Measurements from ENCODE around the gene ZFP64. TPM values are rescaled to one million over a fixed set of nuclear protein-coding genes. Genes with fewer than 3 reads are reported as not detected.
"Not testable (repeated sequence)": the region's sequence is repeated elsewhere in the genome, so short reads cannot be mapped to it uniquely, and the experiment has no call there.

ZFP64 gene
- total RNA-seq, 1 donor from 2014 or later: 20.3 TPM

DNA sequence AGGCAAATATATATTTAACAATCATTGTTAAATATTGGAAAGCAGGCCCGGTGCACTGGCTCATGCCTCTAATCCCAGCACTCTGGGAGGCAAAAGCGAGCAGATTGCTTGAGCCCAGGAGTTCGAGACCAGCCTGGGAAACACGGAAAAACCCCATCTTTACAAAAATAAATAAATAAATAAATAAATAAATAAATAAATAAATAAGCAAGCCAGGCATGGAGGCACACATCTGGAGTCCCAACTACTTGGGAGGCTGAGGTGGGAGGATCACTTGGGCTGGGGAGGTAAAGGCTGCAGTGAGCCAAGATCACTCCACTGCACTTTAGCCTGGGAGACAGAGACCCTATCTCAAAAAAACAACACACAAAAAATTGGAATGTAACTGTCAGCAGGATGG is 53.7 kb downstream of the ZFP64 start:
- Histone ChIP-seq H3K4me2 (ENCODE audit: low read length) (no peak overlapping the region), H3K4me1 (ENCODE audit: insufficient read depth, low read length) (no peaks in the 10 kb centered on the region), H4K20me1 (ENCODE audit: insufficient read depth, low read length) (no peaks in the 10 kb centered on the region), H3K79me2 (ENCODE audit: insufficient read depth, low read length) (no peaks in the 10 kb centered on the region), H3K27me3 (ENCODE audit: insufficient read depth, low read length) (no peaks in the 10 kb centered on the region), H3K4me3 (ENCODE audit: insufficient read depth, low read depth, low read length) (no peak overlapping the region), H3K36me3 (ENCODE audit: insufficient read depth, low read length) (no peaks in the 10 kb centered on the region), H3K9me3 (ENCODE audit: insufficient read depth, low read depth, low read length) (no peaks in the 10 kb centered on the region), H2AFZ (ENCODE audit: low read depth, low read length) (no peak overlapping the region), H3K27ac (ENCODE audit: low read depth, low read length) (no peak overlapping the region), H3K9ac (ENCODE audit: low read length) (no peak overlapping the region)
- Mint-ChIP-seq H3K27ac (ENCODE audit: unreplicated experiment) (no peak overlapping the region), H3K27me3 (ENCODE audit: low read depth, unreplicated experiment) (no peaks in the 10 kb centered on the region), H3K36me3 (ENCODE audit: low read depth, unreplicated experiment) (peaks cover 2% of the 10 kb centered on the region), H3K4me3 (ENCODE audit: unreplicated experiment) (no peak overlapping the region), H3K9me3 (ENCODE audit: unreplicated experiment) (peaks cover 5% of the 10 kb centered on the region), H3K4me1 (ENCODE audit: low read depth, unreplicated experiment) (no peaks in the 10 kb centered on the region)
- FAIRE-seq (no peak), DNase-seq (ENCODE audit: low read depth) (no peak)
- TF ChIP-seq, protein P1, sequence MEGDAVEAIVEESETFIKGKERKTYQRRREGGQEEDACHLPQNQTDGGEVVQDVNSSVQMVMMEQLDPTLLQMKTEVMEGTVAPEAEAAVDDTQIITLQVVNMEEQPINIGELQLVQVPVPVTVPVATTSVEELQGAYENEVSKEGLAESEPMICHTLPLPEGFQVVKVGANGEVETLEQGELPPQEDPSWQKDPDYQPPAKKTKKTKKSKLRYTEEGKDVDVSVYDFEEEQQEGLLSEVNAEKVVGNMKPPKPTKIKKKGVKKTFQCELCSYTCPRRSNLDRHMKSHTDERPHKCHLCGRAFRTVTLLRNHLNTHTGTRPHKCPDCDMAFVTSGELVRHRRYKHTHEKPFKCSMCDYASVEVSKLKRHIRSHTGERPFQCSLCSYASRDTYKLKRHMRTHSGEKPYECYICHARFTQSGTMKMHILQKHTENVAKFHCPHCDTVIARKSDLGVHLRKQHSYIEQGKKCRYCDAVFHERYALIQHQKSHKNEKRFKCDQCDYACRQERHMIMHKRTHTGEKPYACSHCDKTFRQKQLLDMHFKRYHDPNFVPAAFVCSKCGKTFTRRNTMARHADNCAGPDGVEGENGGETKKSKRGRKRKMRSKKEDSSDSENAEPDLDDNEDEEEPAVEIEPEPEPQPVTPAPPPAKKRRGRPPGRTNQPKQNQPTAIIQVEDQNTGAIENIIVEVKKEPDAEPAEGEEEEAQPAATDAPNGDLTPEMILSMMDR (IDR thresholded peaks at IDR 0.05; ENCODE audit: insufficient read depth, low read depth, low read length): no peak
- TF ChIP-seq EZH2 (IDR thresholded peaks at IDR 0.05; ENCODE audit: insufficient read depth, low read length): no peak

DNA sequence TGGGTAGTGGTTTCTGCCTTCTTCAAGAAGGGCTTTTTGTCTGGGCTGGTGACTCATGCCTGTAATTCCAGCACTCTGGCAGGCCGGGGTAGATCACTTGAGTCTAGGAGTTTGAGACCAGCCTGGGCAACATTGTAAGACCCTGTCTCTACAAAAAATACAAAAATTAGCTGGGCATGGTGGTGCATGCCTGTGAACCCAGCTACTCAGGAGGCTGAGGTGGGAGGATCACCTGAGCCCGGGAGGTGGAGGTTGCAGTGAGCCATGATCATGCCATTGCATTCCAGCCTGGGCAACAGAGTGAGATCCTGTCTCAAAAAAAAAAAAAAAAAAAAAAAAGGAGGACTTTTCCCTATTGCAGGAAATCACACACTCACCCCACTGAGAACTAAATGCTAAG is 57.9 kb downstream of the ZFP64 start:
- not testable (repeated sequence) for H3K36me3 ChIP-seq (ENCODE audit: insufficient read depth, low read length); H2AFZ ChIP-seq (ENCODE audit: low read depth, low read length); H3K4me3 Mint-ChIP-seq (ENCODE audit: unreplicated experiment); H3K27ac ChIP-seq (ENCODE audit: low read depth, low read length); H3K36me3 Mint-ChIP-seq (ENCODE audit: low read depth, unreplicated experiment); H3K9me3 Mint-ChIP-seq (ENCODE audit: unreplicated experiment); DNase-seq (ENCODE audit: low read depth); H3K4me3 ChIP-seq (ENCODE audit: insufficient read depth, low read depth, low read length); H3K4me1 ChIP-seq (ENCODE audit: insufficient read depth, low read length); H3K4me1 Mint-ChIP-seq (ENCODE audit: low read depth, unreplicated experiment); H3K79me2 ChIP-seq (ENCODE audit: insufficient read depth, low read length); H3K27me3 ChIP-seq (ENCODE audit: insufficient read depth, low read length); FAIRE-seq; H3K27me3 Mint-ChIP-seq (ENCODE audit: low read depth, unreplicated experiment); H3K9ac ChIP-seq (ENCODE audit: low read length); H3K4me2 ChIP-seq (ENCODE audit: low read length); H3K9me3 ChIP-seq (ENCODE audit: insufficient read depth, low read depth, low read length); H3K27ac Mint-ChIP-seq (ENCODE audit: unreplicated experiment); H4K20me1 ChIP-seq (ENCODE audit: insufficient read depth, low read length)

DNA sequence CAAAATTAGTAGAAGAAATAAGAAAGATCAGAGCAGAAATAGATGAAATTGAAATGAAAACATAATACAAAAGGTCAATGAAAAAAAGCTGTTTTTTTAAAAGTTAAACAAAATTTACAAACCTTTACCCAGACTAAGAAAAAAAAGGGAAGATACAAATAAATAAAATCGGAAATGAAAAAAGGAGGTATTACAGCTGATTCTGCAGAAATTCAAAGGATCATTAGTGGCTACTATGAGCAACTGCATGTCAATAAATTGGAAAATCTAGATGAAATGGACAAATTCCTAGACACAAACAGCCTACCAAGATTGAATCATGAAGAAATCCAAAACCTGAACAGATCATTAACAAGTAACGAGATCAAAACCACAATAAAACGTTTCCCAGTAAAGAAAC is 59.2 kb downstream of the ZFP64 start:
- H3K4me2 ChIP-seq (ENCODE audit: low read length): no peak overlapping the region
- Mint-ChIP-seq H3K36me3 (ENCODE audit: low read depth, unreplicated experiment) (peaks cover 7% of the 10 kb centered on the region), H3K4me3 (ENCODE audit: unreplicated experiment) (no peak overlapping the region), H3K27me3 (ENCODE audit: low read depth, unreplicated experiment) (no peaks in the 10 kb centered on the region), H3K9me3 (ENCODE audit: unreplicated experiment) (peaks cover 6% of the 10 kb centered on the region), H3K27ac (ENCODE audit: unreplicated experiment) (no peak overlapping the region), H3K4me1 (ENCODE audit: low read depth, unreplicated experiment) (no peaks in the 10 kb centered on the region)
- TF ChIP-seq, protein P1 (IDR thresholded peaks at IDR 0.05; ENCODE audit: insufficient read depth, low read depth, low read length): no peak
- no peak for TF ChIP-seq EZH2 (IDR thresholded peaks at IDR 0.05; ENCODE audit: insufficient read depth, low read length)
- H3K27ac ChIP-seq (ENCODE audit: low read depth, low read length): no peak overlapping the region
- DNase-seq (ENCODE audit: low read depth) (no peak), FAIRE-seq (no peak)
- no peak overlapping the region for H3K4me3 ChIP-seq (ENCODE audit: insufficient read depth, low read depth, low read length)
- no peak overlapping the region for H2AFZ ChIP-seq (ENCODE audit: low read depth, low read length)
- H3K9ac ChIP-seq (ENCODE audit: low read length): no peak overlapping the region
- no peaks in the 10 kb centered on the region for H4K20me1 ChIP-seq (ENCODE audit: insufficient read depth, low read length)
- no peaks in the 10 kb centered on the region for H3K9me3 ChIP-seq (ENCODE audit: insufficient read depth, low read depth, low read length)
- no peaks in the 10 kb centered on the region for H3K36me3 ChIP-seq (ENCODE audit: insufficient read depth, low read length)
- no peaks in the 10 kb centered on the region for H3K4me1 ChIP-seq (ENCODE audit: insufficient read depth, low read length)
- no peaks in the 10 kb centered on the region for H3K27me3 ChIP-seq (ENCODE audit: insufficient read depth, low read length)
- no peaks in the 10 kb centered on the region for H3K79me2 ChIP-seq (ENCODE audit: insufficient read depth, low read length)
